KOPT-K1 (cell line): ENCODE measurements around the gene SSR1.
"Not testable (repeated sequence)": the region's sequence is repeated elsewhere in the genome, so short reads cannot be mapped to it uniquely, and the experiment has no call there.

Experiments
- H3K27ac ChIP-seq: fragments of 200-600 bp; sonication (generic); 2 replicates; pipeline ENCODE4 v1.5.1; 2016; ENCODE audit warnings: antibody characterized with exemption, mild to moderate bottlenecking, low read depth, low read length; ENCODE audit not compliant: poor library complexity, severe bottlenecking
- H3K36me3 ChIP-seq: fragments of 200-600 bp; sonication (generic); 2 replicates; pipeline ENCODE4 v1.5.1; 2017; ENCODE audit warnings: antibody characterized with exemption, mild to moderate bottlenecking, low read length, moderate library complexity; ENCODE audit not compliant: insufficient read depth
- H3K9me3 ChIP-seq: fragments of 200-600 bp; sonication (generic); 2 replicates; pipeline ENCODE4 v1.5.1; 2017; ENCODE audit warnings: antibody characterized with exemption, low read length, mild to moderate bottlenecking; ENCODE audit not compliant: insufficient read depth, poor library complexity, severe bottlenecking

Gene SSR1

GRCh38 chr6:7309050-7309449 is 3.9 kb downstream of the SSR1 start:
- H3K36me3 ChIP-seq, result peaks cover 63% of the 10 kb centered on the region
- no peaks in the 10 kb centered on the region for H3K9me3 ChIP-seq
- H3K27ac ChIP-seq, result no peak overlapping the region

GRCh38 chr6:7307533-7307932 is 5.5 kb downstream of the SSR1 start:
- H3K36me3 ChIP-seq, result peaks cover 78% of the 10 kb centered on the region
- H3K27ac ChIP-seq, result no peak overlapping the region
- no peaks in the 10 kb centered on the region for H3K9me3 ChIP-seq

GRCh38 chr6:7304821-7305220 is 8.2 kb downstream of the SSR1 start:
- peaks cover 100% of the 10 kb centered on the region for H3K36me3 ChIP-seq
- H3K27ac ChIP-seq, result no peak overlapping the region
- H3K9me3 ChIP-seq, result no peaks in the 10 kb centered on the region

- Histone ChIP-seq H3K36me3 (peaks cover 100% of the 10 kb centered on the region), H3K9me3 (no peaks in the 10 kb centered on the region)
These were observed 11.3 kb downstream of the SSR1 start for GRCh38 chr6:7301702-7302101.

GRCh38 chr6:7300926-7301325 is 12.1 kb downstream of the SSR1 start:
- Histone ChIP-seq H3K27ac (no peak overlapping the region), H3K36me3 (peaks cover 100% of the 10 kb centered on the region), H3K9me3 (no peaks in the 10 kb centered on the region)

More at GRCh38 chr6:7301702-7302101, 11.3 kb downstream of the SSR1 start:
- no peak overlapping the region for H3K27ac ChIP-seq

- no peak overlapping the region for H3K27ac ChIP-seq
- no peaks in the 10 kb centered on the region for H3K9me3 ChIP-seq
- peaks cover 99% of the 10 kb centered on the region for H3K36me3 ChIP-seq
These were observed 14.9 kb downstream of the SSR1 start for GRCh38 chr6:7298113-7298512.

- Histone ChIP-seq H3K36me3 (peaks cover 99% of the 10 kb centered on the region), H3K27ac (no peak overlapping the region), H3K9me3 (no peaks in the 10 kb centered on the region)
These were observed 16.4 kb downstream of the SSR1 start for GRCh38 chr6:7296602-7297001.

GRCh38 chr6:7295916-7296315 is 17.1 kb downstream of the SSR1 start:
- Histone ChIP-seq H3K36me3 (peaks cover 99% of the 10 kb centered on the region), H3K27ac (no peak overlapping the region), H3K9me3 (no peaks in the 10 kb centered on the region)

GRCh38 chr6:7292596-7293255 is 20.3 kb downstream of the SSR1 start:
- Histone ChIP-seq H3K27ac (no peak overlapping the region), H3K36me3 (peaks cover 99% of the 10 kb centered on the region), H3K9me3 (no peaks in the 10 kb centered on the region)

- H3K27ac ChIP-seq, result no peak overlapping the region
- H3K36me3 ChIP-seq, result peaks cover 99% of the 10 kb centered on the region
- no peaks in the 10 kb centered on the region for H3K9me3 ChIP-seq
These were observed 22.9 kb downstream of the SSR1 start for GRCh38 chr6:7290079-7290478.

- Histone ChIP-seq H3K9me3 (no peaks in the 10 kb centered on the region), H3K36me3 (peaks cover 67% of the 10 kb centered on the region), H3K27ac (no peak overlapping the region)
These were observed 27.6 kb downstream of the SSR1 start for GRCh38 chr6:7285416-7285815.

- Histone ChIP-seq H3K9me3 (no peaks in the 10 kb centered on the region), H3K27ac (no peak overlapping the region), H3K36me3 (peaks cover 50% of the 10 kb centered on the region)
These were observed 29.3 kb downstream of the SSR1 start for GRCh38 chr6:7283676-7284075.

GRCh38 chr6:7282097-7282906 is 30.7 kb downstream of the SSR1 start:
- Histone ChIP-seq H3K27ac (no peak overlapping the region), H3K36me3 (peaks cover 36% of the 10 kb centered on the region), H3K9me3 (no peaks in the 10 kb centered on the region)

- no peaks in the 10 kb centered on the region for H3K36me3 ChIP-seq
- H3K9me3 ChIP-seq, result no peaks in the 10 kb centered on the region
- no peak overlapping the region for H3K27ac ChIP-seq
These were observed 36.8 kb downstream of the SSR1 start for GRCh38 chr6:7276199-7276524.

GRCh38 chr6:7274525-7274924 is 38.5 kb downstream of the SSR1 start:
- H3K27ac ChIP-seq, H3K36me3 ChIP-seq, H3K9me3 ChIP-seq: not testable (repeated sequence)

- H3K27ac ChIP-seq, result no peak overlapping the region
- H3K9me3 ChIP-seq, result no peaks in the 10 kb centered on the region
- no peaks in the 10 kb centered on the region for H3K36me3 ChIP-seq
These were observed 39.3 kb downstream of the SSR1 start for GRCh38 chr6:7273709-7274108.
